Psoas muscle (tissue), 8 donors: ENCODE data around the gene GJD3. TPM values are rescaled to one million over a fixed set of nuclear protein-coding genes. Genes with fewer than 3 reads are reported as not detected.

Experiments
- ATAC-seq, 4 donors: fragments of 200-7000 bp; cut with Tn5 transposase; one replicate each; pipeline ENCODE4 v1.9.1; 2020; ENCODE audit warnings: moderate library complexity in 3 of 4, mild to moderate bottlenecking in 2 of 4
- DNase-seq, 2 donors: peaks; one replicate each; pipeline ENCODE4 v3.0.0-alpha.2; 2020
- H3K27ac ChIP-seq: fragments of 200-600 bp; one replicate; pipeline ENCODE4 v1.8.0; 2022
- H3K27me3 ChIP-seq, 3 donors: fragments of 200-600 bp in 1 of 3; one replicate each; pipeline versions ENCODE4 v1.6.1 to v1.8.0; 2013 to 2022; ENCODE audit warnings: low read length in 2 of 3, mild to moderate bottlenecking in 2 of 3, moderate library complexity in 1 of 3; ENCODE audit not compliant: insufficient read depth in 3 of 3
- H3K36me3 ChIP-seq, 2 donors: fragments of 200-600 bp in 1 of 2; one replicate each; pipeline versions ENCODE4 v1.6.1 to v1.8.0; 2013 to 2022; ENCODE audit warnings: low read depth in 1 of 2, mild to moderate bottlenecking in 1 of 2, moderate library complexity in 1 of 2; ENCODE audit not compliant: insufficient read depth in 1 of 2
- H3K4me1 ChIP-seq: fragments of 200-600 bp; one replicate; pipeline ENCODE4 v1.8.0; 2022
- H3K4me3 ChIP-seq: fragments of 200-600 bp; one replicate; pipeline ENCODE4 v1.8.0; 2022; ENCODE audit warnings: mild to moderate bottlenecking
- H3K9me3 ChIP-seq: fragments of 200-600 bp; one replicate; pipeline ENCODE4 v1.8.0; 2022
- CTCF ChIP-seq: fragments of 200-600 bp; IDR thresholded peaks from one replicate; pipeline ENCODE4 v1.8.0; 2022; ENCODE audit warnings: antibody characterized with exemption
- WGBS, 3 donors: extraction: QIAGEN DNeasy Blood & Tissue Kit; methylation state at CpG; one replicate each; pipeline versions ENCODE4 v1.1.6 to v1.1.7; 2013; 5-methylcytosine and 5-hydroxymethylcytosine counted together
- intact Hi-C, 2 donors: fragments of 100-400 bp; cut with DNase I; formaldehyde crosslinking; loops; one replicate each; pipeline versions ENCODE4 v1.11.0 to v1.14.2; 2022
- polyA plus RNA-seq, 3 donors: library from polyadenylated mRNA; stranded (reverse); fragments of 200-250 nt; gene quantifications; one replicate each; pipeline ENCODE4 v1.2.3, GENCODE V29; 2013
- total RNA-seq, 4 donors: library from RNA; stranded (reverse); fragmentation: NEBNext Ultra II Directional in 2 of 4; extraction: Animal tissue kit (Norgen Biotek cat#: 25700) in 2 of 4; gene quantifications; one replicate each; pipeline versions ENCODE4 v1.2.1 to v1.2.4, GENCODE V29; 2021 to 2023
- donor health status: healthy with polysubstance abuse.
- donor health status: DM: no; HTN: no; CAD: no; lungs with moderate emphysema.
- donor health status: Bipolar disorder and iron deficiency.
- donor health status: healthy.
- donor health status: DM: yes; HTN: yes; CAD: no.
- donor health status: DM: no; HTN: no; CAD: no.
- donor health status: DM: no; HTN: no; CAD: no.
- donor health status: DM: yes; HTN: yes; CAD: no.

The GJD3 gene
- total and polyA plus RNA-seq, 7 donors = 0.17 to 1.4 (median 0.34) TPM; not detected in 1

- DNase-seq (peak in 1 of 2 donors; percentile 39), ATAC-seq (no peak)
- peaks cover 38% of the 10 kb centered on the region for H3K4me1 ChIP-seq
- no peak overlapping the region for H3K4me3 ChIP-seq
- no peaks in the 10 kb centered on the region for H3K27me3 ChIP-seq
- peaks cover 7 to 78% of the 10 kb centered on the region in 2 donors for H3K36me3 ChIP-seq
- peak overlapping the region; percentile 7 for H3K27ac ChIP-seq
- intact Hi-C loops = loop anchor here in 1 of 2 donors (10.0 kb wide), 1 partner anchor 158 kb away; no protein-coding TSS in a partner anchor
- no peak for TF ChIP-seq CTCF
- 54 to 77% (median 56%) methylated on average over 7 of the region's 7 CpGs for whole genome bisulfite sequencing, 3 donors
- no peaks in the 10 kb centered on the region for H3K9me3 ChIP-seq
Observed at GRCh38 chr17:40352237-40352778, 12.2 kb downstream of the GJD3 start.

- Histone ChIP-seq H3K9me3 (no peaks in the 10 kb centered on the region), H3K27me3 (no peaks in the 10 kb centered on the region), H3K27ac (peak overlapping the region; percentile 7), H3K36me3 (peaks cover 7 to 78% of the 10 kb centered on the region in 2 donors), H3K4me1 (peaks cover 46% of the 10 kb centered on the region), H3K4me3 (no peak overlapping the region)
- 62 to 80% (median 67%) methylated on average over 25 to 27 of the region's 27 CpGs for WGBS, 3 donors
- ATAC-seq (no peak), DNase-seq (peak in 1 of 2 donors; percentile 48)
- TF ChIP-seq CTCF = no peak
- intact Hi-C loops = loop anchor here in 1 of 2 donors (2.0 to 10.0 kb wide), 2 partner anchors 41 to 157 kb away; no protein-coding TSS in a partner anchor
Observed at GRCh38 chr17:40351359-40352236, 12.9 kb downstream of the GJD3 start.

- 52 to 62% (median 53%) methylated on average over 15 to 17 of the region's 17 CpGs for WGBS, 3 donors
- DNase-seq = no peak
- Histone ChIP-seq H3K27ac (no peak overlapping the region), H3K36me3 (peaks cover 7 to 71% of the 10 kb centered on the region in 2 donors), H3K4me3 (no peak overlapping the region), H3K27me3 (no peaks in the 10 kb centered on the region), H3K4me1 (peaks cover 53% of the 10 kb centered on the region), H3K9me3 (no peaks in the 10 kb centered on the region)
- no peak for TF ChIP-seq CTCF
- no peak for ATAC-seq
- intact Hi-C loops = loop anchor here in 1 of 2 donors (2.0 to 10.0 kb wide), 2 partner anchors 40 to 156 kb away; no protein-coding TSS in a partner anchor
Observed at GRCh38 chr17:40350689-40351358, 13.7 kb downstream of the GJD3 start.

GRCh38 chr17:40349895-40350688, 14.4 kb downstream of the GJD3 start:
- no peaks in the 10 kb centered on the region for H3K9me3 ChIP-seq
- H3K27me3 ChIP-seq = no peaks in the 10 kb centered on the region
- WGBS, 3 donors = 40 to 55% (median 42%) methylated on average over 19 of the region's 19 CpGs
- TF ChIP-seq CTCF = no peak
- peak overlapping the region; percentile 11 for H3K4me3 ChIP-seq
- intact Hi-C loops = loop anchor here (2.0 to 10.0 kb wide), 2 partner anchors 39 to 155 kb away; no protein-coding TSS in a partner anchor
- H3K36me3 ChIP-seq = peaks cover 7 to 63% of the 10 kb centered on the region in 2 donors
- H3K4me1 ChIP-seq = peaks cover 57% of the 10 kb centered on the region
- DNase-seq (peak; percentile 22 to 44), ATAC-seq (no peak)
- peak overlapping the region; percentile 36 for H3K27ac ChIP-seq
